Measurements from ENCODE around the gene SF3A2.

The SF3A2 gene, protein sequence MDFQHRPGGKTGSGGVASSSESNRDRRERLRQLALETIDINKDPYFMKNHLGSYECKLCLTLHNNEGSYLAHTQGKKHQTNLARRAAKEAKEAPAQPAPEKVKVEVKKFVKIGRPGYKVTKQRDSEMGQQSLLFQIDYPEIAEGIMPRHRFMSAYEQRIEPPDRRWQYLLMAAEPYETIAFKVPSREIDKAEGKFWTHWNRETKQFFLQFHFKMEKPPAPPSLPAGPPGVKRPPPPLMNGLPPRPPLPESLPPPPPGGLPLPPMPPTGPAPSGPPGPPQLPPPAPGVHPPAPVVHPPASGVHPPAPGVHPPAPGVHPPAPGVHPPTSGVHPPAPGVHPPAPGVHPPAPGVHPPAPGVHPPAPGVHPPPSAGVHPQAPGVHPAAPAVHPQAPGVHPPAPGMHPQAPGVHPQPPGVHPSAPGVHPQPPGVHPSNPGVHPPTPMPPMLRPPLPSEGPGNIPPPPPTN

GRCh38 chr19:2236314-2237050 lies at the start of gene SF3A2, which contains the start of gene PLEKHJ1:
Gene SF3A2 (plus strand): TSS chr19:2236824. CDS start chr19:2243419, 6,595 bp downstream.
Gene PLEKHJ1 (minus strand): TSS chr19:2236329. CDS start chr19:2236248, 81 bp downstream.
- DNase-seq (ENCODE audit: low read depth in 1 of 2, low spot score in 1 of 2): peak; percentile 92 to 95
- TF ChIP-seq JUND (IDR thresholded peaks at IDR 0.05; ENCODE audit: low read depth): no peak
- in situ Hi-C loops (cut with HindIII; ENCODE audit: low pct_unique_long_range_greater_than_20kb, low sequenced_read_pairs): no loop called here

- no peak for DNase-seq (ENCODE audit: low read depth in 1 of 2, low spot score in 1 of 2)
- TF ChIP-seq JUND (IDR thresholded peaks at IDR 0.05; ENCODE audit: low read depth): no peak
- in situ Hi-C loops (cut with HindIII; ENCODE audit: low pct_unique_long_range_greater_than_20kb, low sequenced_read_pairs): no loop called here
These were observed 49.5 kb upstream of the SF3A2 start for GRCh38 chr19:2187159-2187558.

GRCh38 chr19:2188708-2189385 lies 47.8 kb upstream of the SF3A2 start:
- no peak for TF ChIP-seq JUND (IDR thresholded peaks at IDR 0.05; ENCODE audit: low read depth)
- no peak for DNase-seq (ENCODE audit: low read depth in 1 of 2, low spot score in 1 of 2)
- in situ Hi-C loops (cut with HindIII; ENCODE audit: low pct_unique_long_range_greater_than_20kb, low sequenced_read_pairs): no loop called here

GRCh38 chr19:2189880-2190279 lies 46.7 kb upstream of the SF3A2 start:
- DNase-seq (ENCODE audit: low read depth in 1 of 2, low spot score in 1 of 2): no peak
- in situ Hi-C loops (cut with HindIII; ENCODE audit: low pct_unique_long_range_greater_than_20kb, low sequenced_read_pairs): no loop called here
- TF ChIP-seq JUND (IDR thresholded peaks at IDR 0.05; ENCODE audit: low read depth): no peak

GRCh38 chr19:2190848-2191455 lies 45.7 kb upstream of the SF3A2 start:
- no peak for DNase-seq (ENCODE audit: low read depth in 1 of 2, low spot score in 1 of 2)
- in situ Hi-C loops (cut with HindIII; ENCODE audit: low pct_unique_long_range_greater_than_20kb, low sequenced_read_pairs): no loop called here
- TF ChIP-seq JUND (IDR thresholded peaks at IDR 0.05; ENCODE audit: low read depth): no peak

- in situ Hi-C loops (cut with HindIII; ENCODE audit: low pct_unique_long_range_greater_than_20kb, low sequenced_read_pairs): no loop called here
- DNase-seq (ENCODE audit: low read depth in 1 of 2, low spot score in 1 of 2): no peak
- TF ChIP-seq JUND (IDR thresholded peaks at IDR 0.05; ENCODE audit: low read depth): no peak
These were observed 44.9 kb upstream of the SF3A2 start for GRCh38 chr19:2191456-2192310.

- no peak for TF ChIP-seq JUND (IDR thresholded peaks at IDR 0.05; ENCODE audit: low read depth)
- no peak for DNase-seq (ENCODE audit: low read depth in 1 of 2, low spot score in 1 of 2)
- in situ Hi-C loops (cut with HindIII; ENCODE audit: low pct_unique_long_range_greater_than_20kb, low sequenced_read_pairs): no loop called here
These were observed 43.8 kb upstream of the SF3A2 start for GRCh38 chr19:2192862-2193261.

- TF ChIP-seq JUND (IDR thresholded peaks at IDR 0.05; ENCODE audit: low read depth): no peak
- in situ Hi-C loops (cut with HindIII; ENCODE audit: low pct_unique_long_range_greater_than_20kb, low sequenced_read_pairs): no loop called here
These were observed 42.8 kb upstream of the SF3A2 start for GRCh38 chr19:2193807-2194206.

DNA sequence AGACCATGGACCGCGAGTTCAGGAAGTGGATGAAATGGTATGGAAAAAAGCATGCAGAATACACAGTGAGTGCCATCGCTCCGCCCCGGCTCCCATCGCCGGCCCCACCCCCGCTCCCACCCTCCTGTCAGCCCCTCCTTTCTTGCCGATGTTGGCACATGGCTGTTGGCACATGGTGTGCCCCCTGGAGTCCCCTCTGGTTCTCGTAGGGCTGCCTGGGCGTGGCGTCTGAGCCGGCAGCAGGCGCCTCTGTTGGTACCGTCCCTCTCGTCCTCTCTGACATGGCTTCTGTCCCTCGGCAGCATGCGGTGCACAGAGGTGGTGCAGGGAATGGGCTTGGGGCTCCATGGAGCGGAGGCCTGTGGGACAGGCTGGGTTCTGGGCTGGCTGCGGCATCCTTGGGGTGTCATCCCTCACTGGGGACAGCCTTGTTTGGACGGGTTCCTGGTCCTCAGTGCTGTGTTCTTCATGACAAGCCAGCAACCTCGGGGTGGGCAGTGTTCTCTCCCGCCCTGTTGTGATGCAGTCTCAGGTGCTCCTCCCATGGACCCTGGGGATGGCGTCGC lies 42.0 kb upstream of the SF3A2 start:
- in situ Hi-C loops (cut with HindIII; ENCODE audit: low pct_unique_long_range_greater_than_20kb, low sequenced_read_pairs): no loop called here
- TF ChIP-seq JUND (IDR thresholded peaks at IDR 0.05; ENCODE audit: low read depth): no peak
- no peak for DNase-seq (ENCODE audit: low read depth in 1 of 2, low spot score in 1 of 2)

More at GRCh38 chr19:2193807-2194206, 42.8 kb upstream of the SF3A2 start:
- no peak for DNase-seq (ENCODE audit: low read depth in 1 of 2, low spot score in 1 of 2)

DNA sequence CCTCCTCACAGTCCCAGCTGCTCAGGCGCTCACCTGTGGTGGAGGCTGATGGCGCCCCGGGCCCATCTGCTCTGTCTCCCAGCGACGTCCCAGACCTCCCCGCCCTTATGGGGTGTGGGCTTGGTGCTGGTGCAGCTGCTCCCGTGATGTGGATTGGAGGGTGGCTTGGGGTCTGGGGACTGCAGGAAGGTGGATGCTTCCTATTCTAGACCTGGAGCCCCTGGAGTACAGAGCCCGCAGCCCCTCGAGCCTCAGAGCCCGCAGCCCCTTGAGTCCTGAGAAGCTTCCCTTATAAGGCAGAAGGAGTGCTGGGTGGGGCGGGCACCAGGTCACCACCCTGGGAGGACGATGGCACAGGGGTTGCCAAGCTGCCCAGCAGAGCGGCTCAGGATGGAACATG lies 41.3 kb upstream of the SF3A2 start:
- DNase-seq (ENCODE audit: low read depth in 1 of 2, low spot score in 1 of 2): no peak
- in situ Hi-C loops (cut with HindIII; ENCODE audit: low pct_unique_long_range_greater_than_20kb, low sequenced_read_pairs): no loop called here
- no peak for TF ChIP-seq JUND (IDR thresholded peaks at IDR 0.05; ENCODE audit: low read depth)

GRCh38 chr19:2195914-2196313 lies 40.7 kb upstream of the SF3A2 start:
- no peak for TF ChIP-seq JUND (IDR thresholded peaks at IDR 0.05; ENCODE audit: low read depth)
- in situ Hi-C loops (cut with HindIII; ENCODE audit: low pct_unique_long_range_greater_than_20kb, low sequenced_read_pairs): no loop called here
- DNase-seq (ENCODE audit: low read depth in 1 of 2, low spot score in 1 of 2): no peak
